HepG2 (cell line): ENCODE data around the gene WIPF3.

Experiments
- CEBPB ChIP-seq: IDR thresholded peaks from 2 replicates; pipeline ENCODE4 v1.6.1; 2011; ENCODE audit warnings: low read depth, low read length, improper control_type of control experiment, borderline replicate concordance
- NR2F1 ChIP-seq, 2 experiments: fragments of 450-650 bp in 1 of 2; formaldehyde crosslinking in 1 of 2; IDR thresholded peaks; 2 replicates each; pipeline versions ENCODE4 v1.5.0 to v1.6.1; 2016 to 2020; ENCODE audit warnings: mild to moderate bottlenecking in 1 of 2, missing compliant biosample characterization in 1 of 2, missing genetic modification reagents in 1 of 2, moderate library complexity in 1 of 2
- REPIN1 ChIP-seq: sonication (generic); formaldehyde crosslinking; IDR thresholded peaks from 2 replicates; pipeline ENCODE4 v1.8.0; 2022; ENCODE audit warnings: missing genetic modification reagents, low read depth, mild to moderate bottlenecking, borderline replicate concordance
- TBL1XR1 ChIP-seq: fragments of 150-350 bp; IDR thresholded peaks from 2 replicates; pipeline ENCODE4 v1.6.1; 2014; ENCODE audit warnings: borderline replicate concordance, low read length; ENCODE audit not compliant: partially characterized antibody
- ZNF205 ChIP-seq: IDR thresholded peaks from 2 replicates; pipeline ENCODE4 v1.6.1; 2018; ENCODE audit warnings: missing biosample characterization, missing genetic modification reagents
- ZNF780A ChIP-seq: sonication (generic); formaldehyde crosslinking; IDR thresholded peaks from 2 replicates; pipeline ENCODE4 v1.8.0; 2022; ENCODE audit warnings: mild to moderate bottlenecking, missing genetic modification reagents, moderate library complexity
- TF ChIP-seq, protein P1 (sequence below): sonication (generic); formaldehyde crosslinking; IDR thresholded peaks from 2 replicates; pipeline ENCODE4 v1.4.0; 2020; ENCODE audit warnings: missing genetic modification reagents
- TF ChIP-seq, protein P2 (sequence below): sonication (generic); formaldehyde crosslinking; IDR thresholded peaks from 2 replicates; pipeline ENCODE4 v1.4.0; 2020; ENCODE audit warnings: missing genetic modification reagents
- TF ChIP-seq, protein P3 (sequence below): sonication (generic); formaldehyde crosslinking; IDR thresholded peaks from 2 replicates; pipeline ENCODE4 v1.5.0; 2020; ENCODE audit warnings: mild to moderate bottlenecking, missing genetic modification reagents, moderate library complexity

GRCh38 chr7:29865526-29865925 lies 59.2 kb downstream of the WIPF3 start:
- no peak for TF ChIP-seq TBL1XR1
- TF ChIP-seq ZNF780A (CRISPR knock-in tag): no peak
- TF ChIP-seq, protein P1, sequence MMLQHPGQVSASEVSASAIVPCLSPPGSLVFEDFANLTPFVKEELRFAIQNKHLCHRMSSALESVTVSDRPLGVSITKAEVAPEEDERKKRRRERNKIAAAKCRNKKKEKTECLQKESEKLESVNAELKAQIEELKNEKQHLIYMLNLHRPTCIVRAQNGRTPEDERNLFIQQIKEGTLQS (CRISPR knock-in tag): no peak
- no peak for TF ChIP-seq CEBPB
- TF ChIP-seq, protein P2, sequence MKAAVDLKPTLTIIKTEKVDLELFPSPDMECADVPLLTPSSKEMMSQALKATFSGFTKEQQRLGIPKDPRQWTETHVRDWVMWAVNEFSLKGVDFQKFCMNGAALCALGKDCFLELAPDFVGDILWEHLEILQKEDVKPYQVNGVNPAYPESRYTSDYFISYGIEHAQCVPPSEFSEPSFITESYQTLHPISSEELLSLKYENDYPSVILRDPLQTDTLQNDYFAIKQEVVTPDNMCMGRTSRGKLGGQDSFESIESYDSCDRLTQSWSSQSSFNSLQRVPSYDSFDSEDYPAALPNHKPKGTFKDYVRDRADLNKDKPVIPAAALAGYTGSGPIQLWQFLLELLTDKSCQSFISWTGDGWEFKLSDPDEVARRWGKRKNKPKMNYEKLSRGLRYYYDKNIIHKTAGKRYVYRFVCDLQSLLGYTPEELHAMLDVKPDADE (CRISPR knock-in tag): no peak
- TF ChIP-seq ZNF205 (CRISPR knock-in tag): no peak
- no peak for TF ChIP-seq REPIN1 (CRISPR knock-in tag)
- TF ChIP-seq, protein P3, sequence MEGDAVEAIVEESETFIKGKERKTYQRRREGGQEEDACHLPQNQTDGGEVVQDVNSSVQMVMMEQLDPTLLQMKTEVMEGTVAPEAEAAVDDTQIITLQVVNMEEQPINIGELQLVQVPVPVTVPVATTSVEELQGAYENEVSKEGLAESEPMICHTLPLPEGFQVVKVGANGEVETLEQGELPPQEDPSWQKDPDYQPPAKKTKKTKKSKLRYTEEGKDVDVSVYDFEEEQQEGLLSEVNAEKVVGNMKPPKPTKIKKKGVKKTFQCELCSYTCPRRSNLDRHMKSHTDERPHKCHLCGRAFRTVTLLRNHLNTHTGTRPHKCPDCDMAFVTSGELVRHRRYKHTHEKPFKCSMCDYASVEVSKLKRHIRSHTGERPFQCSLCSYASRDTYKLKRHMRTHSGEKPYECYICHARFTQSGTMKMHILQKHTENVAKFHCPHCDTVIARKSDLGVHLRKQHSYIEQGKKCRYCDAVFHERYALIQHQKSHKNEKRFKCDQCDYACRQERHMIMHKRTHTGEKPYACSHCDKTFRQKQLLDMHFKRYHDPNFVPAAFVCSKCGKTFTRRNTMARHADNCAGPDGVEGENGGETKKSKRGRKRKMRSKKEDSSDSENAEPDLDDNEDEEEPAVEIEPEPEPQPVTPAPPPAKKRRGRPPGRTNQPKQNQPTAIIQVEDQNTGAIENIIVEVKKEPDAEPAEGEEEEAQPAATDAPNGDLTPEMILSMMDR: no peak
- no peak for TF ChIP-seq NR2F1 (CRISPR knock-in tag; IDR thresholded peaks at IDR 0.05)
